ENCODE data around the gene CEP152. TPM values are rescaled to one million over a fixed set of nuclear protein-coding genes. Genes with fewer than 3 reads are reported as not detected.

Gene CEP152
- total and polyA plus RNA-seq, 2 experiments from 2014 or later, result 14.6 to 30.5 TPM

DNA sequence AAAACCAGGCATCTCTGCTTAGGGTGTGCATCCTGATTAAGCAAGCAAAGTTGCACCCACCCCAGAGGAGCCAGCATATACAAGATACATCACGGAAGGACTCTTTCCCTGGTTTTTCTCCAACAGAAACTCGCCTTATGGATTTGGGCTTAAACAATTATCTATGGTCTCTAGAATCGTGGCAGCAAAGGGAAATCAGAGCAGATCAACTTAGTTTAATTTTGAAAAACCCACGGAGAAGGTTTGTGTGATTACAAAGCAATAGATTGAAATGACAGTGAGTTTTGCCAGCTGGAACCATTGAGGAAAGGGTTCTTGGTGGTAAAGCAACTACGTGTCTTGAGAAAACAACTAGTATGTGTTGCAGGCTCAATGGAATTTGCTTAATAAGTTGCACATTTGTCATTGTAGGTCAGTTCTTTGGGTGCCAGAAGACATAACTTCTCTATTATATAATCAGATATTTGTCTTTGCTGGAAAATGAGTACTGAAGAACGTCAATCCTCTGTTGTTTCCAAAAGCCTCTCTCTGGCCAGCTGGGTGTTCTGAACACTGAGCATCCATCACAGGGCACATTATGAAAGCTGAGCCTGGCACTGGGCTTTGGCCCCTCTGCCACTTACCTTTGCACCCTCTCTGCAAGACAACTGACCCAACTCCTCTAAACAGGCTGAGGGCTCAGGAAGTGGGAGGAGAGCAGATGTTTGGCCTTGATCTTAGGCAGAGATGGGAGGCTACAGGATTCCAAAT is 89.6 kb downstream of the CEP152 start (continued):
- TF ChIP-seq, protein P1, sequence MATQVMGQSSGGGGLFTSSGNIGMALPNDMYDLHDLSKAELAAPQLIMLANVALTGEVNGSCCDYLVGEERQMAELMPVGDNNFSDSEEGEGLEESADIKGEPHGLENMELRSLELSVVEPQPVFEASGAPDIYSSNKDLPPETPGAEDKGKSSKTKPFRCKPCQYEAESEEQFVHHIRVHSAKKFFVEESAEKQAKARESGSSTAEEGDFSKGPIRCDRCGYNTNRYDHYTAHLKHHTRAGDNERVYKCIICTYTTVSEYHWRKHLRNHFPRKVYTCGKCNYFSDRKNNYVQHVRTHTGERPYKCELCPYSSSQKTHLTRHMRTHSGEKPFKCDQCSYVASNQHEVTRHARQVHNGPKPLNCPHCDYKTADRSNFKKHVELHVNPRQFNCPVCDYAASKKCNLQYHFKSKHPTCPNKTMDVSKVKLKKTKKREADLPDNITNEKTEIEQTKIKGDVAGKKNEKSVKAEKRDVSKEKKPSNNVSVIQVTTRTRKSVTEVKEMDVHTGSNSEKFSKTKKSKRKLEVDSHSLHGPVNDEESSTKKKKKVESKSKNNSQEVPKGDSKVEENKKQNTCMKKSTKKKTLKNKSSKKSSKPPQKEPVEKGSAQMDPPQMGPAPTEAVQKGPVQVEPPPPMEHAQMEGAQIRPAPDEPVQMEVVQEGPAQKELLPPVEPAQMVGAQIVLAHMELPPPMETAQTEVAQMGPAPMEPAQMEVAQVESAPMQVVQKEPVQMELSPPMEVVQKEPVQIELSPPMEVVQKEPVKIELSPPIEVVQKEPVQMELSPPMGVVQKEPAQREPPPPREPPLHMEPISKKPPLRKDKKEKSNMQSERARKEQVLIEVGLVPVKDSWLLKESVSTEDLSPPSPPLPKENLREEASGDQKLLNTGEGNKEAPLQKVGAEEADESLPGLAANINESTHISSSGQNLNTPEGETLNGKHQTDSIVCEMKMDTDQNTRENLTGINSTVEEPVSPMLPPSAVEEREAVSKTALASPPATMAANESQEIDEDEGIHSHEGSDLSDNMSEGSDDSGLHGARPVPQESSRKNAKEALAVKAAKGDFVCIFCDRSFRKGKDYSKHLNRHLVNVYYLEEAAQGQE (IDR thresholded peaks at IDR 0.05; ENCODE audit: unreplicated experiment), result no peak
- TF ChIP-seq CREB1 (CRISPR knock-in tag; IDR thresholded peaks at IDR 0.05; ENCODE audit: low read depth), result no peak
- TF ChIP-seq, protein P2, sequence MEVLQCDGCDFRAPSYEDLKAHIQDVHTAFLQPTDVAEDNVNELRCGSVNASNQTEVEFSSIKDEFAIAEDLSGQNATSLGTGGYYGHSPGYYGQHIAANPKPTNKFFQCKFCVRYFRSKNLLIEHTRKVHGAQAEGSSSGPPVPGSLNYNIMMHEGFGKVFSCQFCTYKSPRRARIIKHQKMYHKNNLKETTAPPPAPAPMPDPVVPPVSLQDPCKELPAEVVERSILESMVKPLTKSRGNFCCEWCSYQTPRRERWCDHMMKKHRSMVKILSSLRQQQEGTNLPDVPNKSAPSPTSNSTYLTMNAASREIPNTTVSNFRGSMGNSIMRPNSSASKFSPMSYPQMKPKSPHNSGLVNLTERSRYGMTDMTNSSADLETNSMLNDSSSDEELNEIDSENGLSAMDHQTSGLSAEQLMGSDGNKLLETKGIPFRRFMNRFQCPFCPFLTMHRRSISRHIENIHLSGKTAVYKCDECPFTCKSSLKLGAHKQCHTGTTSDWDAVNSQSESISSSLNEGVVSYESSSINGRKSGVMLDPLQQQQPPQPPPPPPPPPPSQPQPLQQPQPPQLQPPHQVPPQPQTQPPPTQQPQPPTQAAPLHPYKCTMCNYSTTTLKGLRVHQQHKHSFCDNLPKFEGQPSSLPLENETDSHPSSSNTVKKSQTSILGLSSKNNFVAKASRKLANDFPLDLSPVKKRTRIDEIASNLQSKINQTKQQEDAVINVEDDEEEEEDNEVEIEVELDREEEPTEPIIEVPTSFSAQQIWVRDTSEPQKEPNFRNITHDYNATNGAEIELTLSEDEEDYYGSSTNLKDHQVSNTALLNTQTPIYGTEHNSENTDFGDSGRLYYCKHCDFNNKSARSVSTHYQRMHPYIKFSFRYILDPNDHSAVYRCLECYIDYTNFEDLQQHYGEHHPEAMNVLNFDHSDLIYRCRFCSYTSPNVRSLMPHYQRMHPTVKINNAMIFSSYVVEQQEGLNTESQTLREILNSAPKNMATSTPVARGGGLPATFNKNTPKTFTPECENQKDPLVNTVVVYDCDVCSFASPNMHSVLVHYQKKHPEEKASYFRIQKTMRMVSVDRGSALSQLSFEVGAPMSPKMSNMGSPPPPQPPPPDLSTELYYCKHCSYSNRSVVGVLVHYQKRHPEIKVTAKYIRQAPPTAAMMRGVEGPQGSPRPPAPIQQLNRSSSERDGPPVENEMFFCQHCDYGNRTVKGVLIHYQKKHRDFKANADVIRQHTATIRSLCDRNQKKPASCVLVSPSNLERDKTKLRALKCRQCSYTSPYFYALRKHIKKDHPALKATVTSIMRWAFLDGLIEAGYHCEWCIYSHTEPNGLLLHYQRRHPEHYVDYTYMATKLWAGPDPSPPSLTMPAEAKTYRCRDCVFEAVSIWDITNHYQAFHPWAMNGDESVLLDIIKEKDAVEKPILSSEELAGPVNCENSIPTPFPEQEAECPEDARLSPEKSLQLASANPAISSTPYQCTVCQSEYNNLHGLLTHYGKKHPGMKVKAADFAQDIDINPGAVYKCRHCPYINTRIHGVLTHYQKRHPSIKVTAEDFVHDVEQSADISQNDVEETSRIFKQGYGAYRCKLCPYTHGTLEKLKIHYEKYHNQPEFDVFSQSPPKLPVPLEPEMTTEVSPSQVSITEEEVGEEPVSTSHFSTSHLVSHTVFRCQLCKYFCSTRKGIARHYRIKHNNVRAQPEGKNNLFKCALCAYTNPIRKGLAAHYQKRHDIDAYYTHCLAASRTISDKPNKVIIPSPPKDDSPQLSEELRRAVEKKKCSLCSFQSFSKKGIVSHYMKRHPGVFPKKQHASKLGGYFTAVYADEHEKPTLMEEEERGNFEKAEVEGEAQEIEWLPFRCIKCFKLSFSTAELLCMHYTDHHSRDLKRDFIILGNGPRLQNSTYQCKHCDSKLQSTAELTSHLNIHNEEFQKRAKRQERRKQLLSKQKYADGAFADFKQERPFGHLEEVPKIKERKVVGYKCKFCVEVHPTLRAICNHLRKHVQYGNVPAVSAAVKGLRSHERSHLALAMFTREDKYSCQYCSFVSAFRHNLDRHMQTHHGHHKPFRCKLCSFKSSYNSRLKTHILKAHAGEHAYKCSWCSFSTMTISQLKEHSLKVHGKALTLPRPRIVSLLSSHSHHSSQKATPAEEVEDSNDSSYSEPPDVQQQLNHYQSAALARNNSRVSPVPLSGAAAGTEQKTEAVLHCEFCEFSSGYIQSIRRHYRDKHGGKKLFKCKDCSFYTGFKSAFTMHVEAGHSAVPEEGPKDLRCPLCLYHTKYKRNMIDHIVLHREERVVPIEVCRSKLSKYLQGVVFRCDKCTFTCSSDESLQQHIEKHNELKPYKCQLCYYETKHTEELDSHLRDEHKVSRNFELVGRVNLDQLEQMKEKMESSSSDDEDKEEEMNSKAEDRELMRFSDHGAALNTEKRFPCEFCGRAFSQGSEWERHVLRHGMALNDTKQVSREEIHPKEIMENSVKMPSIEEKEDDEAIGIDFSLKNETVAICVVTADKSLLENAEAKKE (CRISPR knock-in tag; IDR thresholded peaks at IDR 0.05), result no peak
- no peak for TF ChIP-seq NANOG (IDR thresholded peaks at IDR 0.05; ENCODE audit: borderline replicate concordance)
- TF ChIP-seq ZNF331 (CRISPR knock-in tag; IDR thresholded peaks at IDR 0.05; ENCODE audit: low read depth), result no peak
- no peak for TF ChIP-seq EZH2 (IDR thresholded peaks at IDR 0.05; ENCODE audit: low read depth, unreplicated experiment)

Data from GM23338 (cell line).